Urinary bladder (tissue), 4 donors: ENCODE data around the gene C16orf96. TPM values are rescaled to one million over a fixed set of nuclear protein-coding genes. Genes with fewer than 3 reads are reported as not detected.

Source experiments
- DNase-seq: peaks from one replicate; pipeline ENCODE4 v3.0.0-alpha.2; 2015; ENCODE audit errors: extremely low spot score
- H3K27ac ChIP-seq: one replicate; pipeline ENCODE4 v1.5.1; 2013; ENCODE audit warnings: low read depth, mild to moderate bottlenecking, moderate library complexity
- H3K36me3 ChIP-seq: one replicate; pipeline ENCODE4 v1.6.1; 2013; ENCODE audit warnings: mild to moderate bottlenecking, moderate library complexity; ENCODE audit not compliant: insufficient read depth
- H3K4me1 ChIP-seq: one replicate; pipeline ENCODE4 v1.6.1; 2013; ENCODE audit warnings: mild to moderate bottlenecking, moderate library complexity; ENCODE audit not compliant: insufficient read depth
- H3K4me3 ChIP-seq: one replicate; pipeline ENCODE4 v1.5.1; 2013; ENCODE audit warnings: low read depth, low read length
- WGBS: extraction: QIAGEN DNeasy Blood & Tissue Kit; methylation state at CpG from one replicate; pipeline ENCODE4 v1.1.7; 2013; 5-methylcytosine and 5-hydroxymethylcytosine counted together
- polyA plus RNA-seq: library from polyadenylated mRNA; stranded (reverse); fragments of 200-250 nt; gene quantifications from one replicate; pipeline ENCODE4 v1.2.3, GENCODE V29; 2013
- total RNA-seq: library from RNA; depleted of rRNA; stranded (reverse); fragments of >200 nt; gene quantifications from one replicate; pipeline ENCODE4 v1.2.3, GENCODE V29; 2014
- donor health status: healthy with polysubstance abuse.
- donor health status: healthy.

Gene C16orf96
- total and polyA plus RNA-seq, 2 donors = 0.04 to 0.11 TPM

DNA sequence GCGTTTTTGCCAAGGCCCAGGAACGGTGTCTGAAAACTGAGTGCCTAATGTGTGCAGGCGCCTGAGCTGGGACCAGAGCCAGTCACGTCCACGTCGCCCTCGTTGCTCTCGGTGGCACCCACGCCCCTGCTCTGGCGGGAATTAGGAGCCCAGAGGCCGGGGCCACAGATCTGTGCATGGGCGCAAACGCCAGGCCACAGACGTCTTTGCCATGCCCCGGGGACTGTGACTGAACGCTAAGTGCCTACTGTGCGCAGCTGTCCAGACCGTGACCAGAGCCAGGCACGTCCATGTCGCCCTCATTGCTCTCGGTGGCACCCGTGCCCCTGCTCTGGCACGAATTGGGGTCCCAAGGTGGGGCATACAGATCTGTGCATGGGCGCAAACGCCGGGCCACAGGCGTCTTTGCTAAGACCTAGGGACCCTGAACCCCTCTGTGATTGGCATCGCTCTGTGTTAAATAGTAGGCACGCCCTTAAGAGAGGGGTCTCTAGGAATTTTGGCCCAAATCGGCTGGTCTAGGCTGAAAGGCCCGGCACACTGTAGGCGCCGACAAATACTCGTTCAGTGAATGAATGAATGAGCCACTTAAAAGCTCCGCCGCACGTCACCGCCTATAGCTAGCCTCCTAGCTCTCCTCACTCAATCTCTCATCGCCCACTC, 59.4 kb downstream of the C16orf96 start:
- peak overlapping the region; percentile 92 for H3K4me3 ChIP-seq
- DNase-seq = no peak
- peaks cover 1% of the 10 kb centered on the region for H3K4me1 ChIP-seq
- H3K36me3 ChIP-seq = no peaks in the 10 kb centered on the region
- WGBS = 66% methylated on average over 39 of the region's 39 CpGs
- H3K27ac ChIP-seq = peak overlapping the region; percentile 87

DNA sequence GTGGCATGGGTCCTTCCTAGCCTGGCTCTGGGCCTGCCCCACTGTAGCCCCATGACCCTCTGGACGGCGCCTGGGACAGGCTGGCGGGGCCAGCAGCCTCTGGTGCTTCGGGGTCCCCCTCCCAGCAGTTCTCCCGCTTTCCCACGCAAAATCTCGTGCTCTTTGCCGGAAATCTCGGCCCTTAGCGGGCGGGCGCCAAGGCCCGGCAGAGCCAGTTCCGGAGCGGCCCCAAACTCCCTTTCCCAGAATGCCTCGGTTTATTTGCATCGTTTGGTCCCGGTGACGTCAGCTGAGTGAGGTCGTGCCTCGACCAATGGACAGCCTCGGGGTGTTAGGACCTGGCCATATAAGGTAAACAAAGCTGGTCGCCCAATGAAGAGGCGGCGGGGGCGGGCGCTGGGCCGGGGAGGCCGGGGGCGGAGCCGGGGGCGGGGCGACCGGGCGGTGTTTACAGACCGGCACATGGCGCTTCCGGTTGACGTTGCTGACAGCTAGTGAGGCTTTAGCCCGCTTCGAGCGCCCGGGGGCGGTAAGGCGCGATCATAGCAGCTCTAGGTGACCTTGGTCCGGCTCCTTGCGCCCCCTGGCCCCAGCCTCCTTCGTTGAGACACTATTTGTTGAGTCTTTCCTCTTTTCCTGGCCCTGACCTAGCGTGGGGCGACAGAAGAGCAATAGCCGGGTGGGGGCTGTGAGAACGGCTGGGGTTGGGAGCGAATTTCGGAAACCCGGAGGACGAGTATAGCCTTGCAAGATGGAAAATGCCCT, 60.1 kb downstream of the C16orf96 start:
- H3K27ac ChIP-seq = peak overlapping the region; percentile 87
- WGBS = under 1% methylated on average over 57 of the region's 57 CpGs
- H3K4me3 ChIP-seq = peak overlapping the region; percentile 32
- peaks cover 1% of the 10 kb centered on the region for H3K4me1 ChIP-seq
- peak; percentile 100 for DNase-seq
- no peaks in the 10 kb centered on the region for H3K36me3 ChIP-seq

DNA sequence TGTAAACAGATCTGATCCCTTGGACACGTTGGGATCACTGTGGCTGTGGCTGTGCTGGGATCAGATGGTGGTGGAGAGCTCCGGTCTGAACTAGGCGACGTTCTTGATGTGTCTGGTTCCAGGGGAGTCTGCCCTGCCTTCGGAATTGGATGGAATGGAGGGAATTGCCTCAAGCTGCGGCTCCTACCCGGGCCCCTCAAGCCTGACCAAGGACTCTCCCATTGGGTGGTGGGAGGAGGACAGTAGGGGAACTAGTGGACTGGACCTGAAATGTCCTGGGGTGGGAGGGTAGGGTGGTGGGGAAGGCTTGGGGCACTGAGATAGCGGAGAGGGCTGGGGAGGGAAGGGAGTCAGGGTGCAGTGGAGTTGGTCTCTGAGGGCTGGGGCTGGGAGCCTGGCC, 61.7 kb downstream of the C16orf96 start:
- H3K4me1 ChIP-seq = no peaks in the 10 kb centered on the region
- no peak overlapping the region for H3K4me3 ChIP-seq
- WGBS = 85% methylated on average over 8 of the region's 8 CpGs
- H3K36me3 ChIP-seq = no peaks in the 10 kb centered on the region
- H3K27ac ChIP-seq = no peak overlapping the region
- DNase-seq = no peak

DNA sequence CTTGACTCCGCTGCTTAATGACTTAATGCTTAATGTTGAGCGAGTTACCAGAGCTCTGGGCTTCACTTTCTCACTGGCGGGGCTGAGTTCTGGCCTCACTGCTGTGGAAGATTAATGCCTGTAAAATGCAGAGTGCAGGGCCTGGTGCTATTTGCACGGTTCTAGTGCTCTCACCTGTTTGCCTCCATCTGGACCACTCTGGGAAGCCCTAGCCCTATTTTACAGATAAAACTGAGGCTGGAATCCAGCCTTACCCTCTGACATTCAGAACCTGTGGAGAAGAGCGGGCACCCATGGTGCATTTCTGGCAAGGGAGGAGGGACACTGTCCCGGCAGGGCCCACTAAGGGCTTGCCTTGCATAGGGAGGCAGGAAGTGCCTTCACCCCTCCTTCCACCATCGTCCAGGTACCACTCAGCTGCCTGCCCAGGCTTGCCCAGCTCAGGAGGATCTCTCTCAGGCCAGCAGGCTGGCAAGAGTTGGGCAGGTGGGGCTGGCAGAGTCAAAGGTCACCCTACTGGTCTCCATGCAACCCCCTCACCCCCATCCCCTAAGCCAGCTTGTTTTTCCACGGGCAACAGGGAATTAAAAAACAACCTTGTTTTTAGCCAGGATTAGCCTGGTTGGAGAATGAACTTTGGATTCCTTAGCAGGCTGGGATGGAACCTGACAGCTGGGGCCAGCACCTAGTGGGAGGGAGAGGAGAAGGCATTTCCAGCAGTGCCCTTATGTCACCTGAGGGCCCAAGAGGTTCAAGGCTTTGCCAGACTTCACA, 62.7 kb downstream of the C16orf96 start:
- Histone ChIP-seq H3K4me1 (no peaks in the 10 kb centered on the region), H3K27ac (no peak overlapping the region), H3K4me3 (no peak overlapping the region), H3K36me3 (no peaks in the 10 kb centered on the region)
- DNase-seq = no peak
- WGBS = 76% methylated on average over 8 of the region's 8 CpGs

DNA sequence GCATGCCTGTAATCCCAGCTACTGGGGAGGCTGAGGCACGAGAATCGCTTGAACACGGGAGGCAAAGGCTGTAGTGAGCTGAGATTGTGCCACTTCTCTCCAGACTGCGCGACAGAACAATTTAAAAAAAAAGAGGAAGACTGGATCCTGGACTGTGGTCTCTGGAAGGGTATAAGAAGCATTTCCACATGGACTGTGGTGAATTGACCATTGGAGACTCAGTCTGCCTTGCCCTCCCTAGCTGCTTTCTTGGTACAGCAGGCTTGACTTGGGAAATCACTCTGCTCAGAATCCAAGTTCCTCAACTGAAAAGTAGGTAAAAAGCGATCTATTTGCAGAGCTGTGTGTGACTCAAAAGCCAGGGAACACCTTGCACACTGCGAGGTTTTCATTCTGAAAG, 67.5 kb downstream of the C16orf96 start:
- Histone ChIP-seq H3K36me3 (no peaks in the 10 kb centered on the region), H3K4me1 (no peaks in the 10 kb centered on the region), H3K4me3 (no peak overlapping the region), H3K27ac (no peak overlapping the region)
- WGBS = 85% methylated on average over 7 of the region's 7 CpGs
- DNase-seq = no peak

DNA sequence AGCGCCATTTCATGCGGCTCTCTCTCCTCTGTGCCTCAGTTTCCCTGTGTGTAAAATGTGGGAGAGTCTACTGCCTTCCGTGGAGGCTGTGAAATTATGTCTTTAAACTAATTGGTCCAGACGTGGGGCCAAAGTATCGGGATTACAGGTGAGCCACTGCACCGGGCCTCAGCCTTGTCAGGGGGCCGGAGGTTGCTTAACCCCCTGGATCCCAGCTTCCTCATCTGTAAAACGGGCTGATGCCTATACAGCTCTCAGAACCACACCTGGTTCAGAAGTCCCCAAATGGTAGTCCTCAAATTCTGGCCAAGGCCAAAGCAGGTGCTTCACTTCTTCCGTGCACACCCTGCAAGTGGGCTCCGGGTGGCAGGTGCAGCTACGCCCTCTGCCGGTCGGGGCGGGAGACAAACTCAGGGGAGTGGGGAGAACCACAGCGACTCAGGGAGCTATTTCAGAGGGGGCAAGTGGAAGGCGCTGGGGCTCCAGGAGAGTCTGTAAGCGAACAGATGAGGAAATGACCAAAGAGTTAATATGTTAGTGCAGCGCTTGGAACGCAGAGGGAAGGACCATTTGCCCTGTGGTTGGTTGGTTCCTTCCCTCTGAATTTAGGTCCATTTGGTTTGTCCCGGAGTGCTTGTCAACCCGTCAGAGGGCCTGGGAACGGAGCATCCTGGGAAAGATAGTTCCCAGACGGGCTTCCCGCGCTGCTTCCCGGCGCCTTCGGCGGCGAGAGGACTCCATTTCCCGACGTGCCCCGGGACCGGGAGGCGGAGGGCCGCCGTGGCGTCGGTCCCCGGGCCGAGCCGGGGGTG, 68.1 kb downstream of the C16orf96 start, which contains the start of gene MGRN1:
TSS of gene MGRN1 (plus strand) at position 812 of the 812 bp plus-strand sequence. CDS start 135 bp downstream, outside the sequence.
- WGBS = 6% methylated on average over 42 of the region's 42 CpGs
- no peaks in the 10 kb centered on the region for H3K36me3 ChIP-seq
- DNase-seq = peak; percentile 95
- H3K4me3 ChIP-seq = peak within 1 kb of the TSS; percentile 86
- no peaks in the 10 kb centered on the region for H3K4me1 ChIP-seq
- peak within 1 kb of the TSS; percentile 92 for H3K27ac ChIP-seq

DNA sequence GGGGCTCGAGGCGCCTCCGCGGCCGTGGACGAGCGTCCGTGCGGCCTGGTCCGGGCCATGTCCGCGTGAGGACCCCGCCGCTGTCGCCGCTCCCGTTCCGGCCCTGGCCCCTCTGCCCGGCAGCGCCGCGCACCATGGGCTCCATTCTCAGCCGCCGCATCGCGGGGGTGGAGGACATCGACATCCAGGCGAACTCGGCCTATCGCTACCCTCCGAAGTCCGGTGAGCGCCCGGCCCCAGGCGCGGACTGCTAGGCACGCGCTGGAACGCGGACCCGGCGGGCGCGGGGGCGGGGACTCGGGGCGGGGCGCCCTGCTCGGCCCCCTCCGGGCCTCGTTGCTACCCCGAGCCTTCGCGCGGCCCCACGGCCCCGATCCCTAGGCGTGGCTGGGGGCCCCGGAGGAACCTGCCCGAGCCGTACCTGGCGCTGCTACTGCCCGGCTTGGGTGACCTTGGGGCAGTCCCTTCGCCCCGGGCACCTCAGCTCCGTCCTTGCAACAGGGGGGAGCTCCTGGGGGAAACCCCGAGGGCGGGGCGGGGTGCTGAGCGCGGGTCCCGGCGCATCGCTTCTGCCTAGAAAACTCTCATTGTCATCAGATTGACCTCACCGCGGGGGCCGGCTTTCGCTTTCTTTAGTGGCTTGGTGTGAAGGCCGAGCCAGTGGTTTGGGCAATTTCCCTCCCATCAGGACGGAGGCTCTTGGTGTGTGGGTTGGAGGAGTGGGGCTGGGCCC, 68.9 kb downstream of the C16orf96 start:
- H3K27ac ChIP-seq = peak overlapping the region; percentile 92
- DNase-seq = no peak
- H3K36me3 ChIP-seq = no peaks in the 10 kb centered on the region
- under 1% methylated on average over 80 of the region's 80 CpGs for WGBS
- peak overlapping the region; percentile 86 for H3K4me3 ChIP-seq
- no peaks in the 10 kb centered on the region for H3K4me1 ChIP-seq

DNA sequence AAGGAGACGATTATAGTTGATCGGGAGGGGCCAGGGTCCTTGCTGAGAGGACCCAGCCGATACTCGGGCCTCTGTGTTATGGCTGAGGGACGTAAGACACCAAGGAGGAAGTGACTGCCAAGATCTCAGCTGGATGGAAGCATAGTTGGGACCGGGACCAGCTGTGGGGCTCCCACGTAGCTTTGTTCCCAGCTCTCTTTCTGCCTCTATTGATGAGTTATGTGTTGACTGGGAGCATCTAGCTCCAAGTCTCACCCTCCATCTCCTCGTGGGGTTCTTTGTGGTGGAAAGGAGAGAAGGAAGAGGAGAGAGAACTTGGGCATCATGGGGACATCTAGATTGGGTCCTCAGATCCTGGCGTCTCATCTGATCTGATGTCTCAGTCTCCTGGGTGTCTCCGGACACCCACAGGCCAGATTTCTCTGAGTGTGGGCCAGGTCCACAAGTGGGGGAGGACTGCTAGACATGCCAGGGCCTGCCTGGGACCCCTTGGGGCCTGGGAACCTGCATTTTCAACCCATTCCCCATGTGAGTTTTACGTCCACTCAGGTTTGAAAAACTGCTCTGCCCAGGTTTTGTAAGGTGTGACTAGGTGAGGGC, 69.5 kb downstream of the C16orf96 start:
- DNase-seq = no peak
- H3K27ac ChIP-seq = peak overlapping the region; percentile 11
- 8% methylated on average over 11 of the region's 11 CpGs for WGBS
- no peaks in the 10 kb centered on the region for H3K4me1 ChIP-seq
- no peaks in the 10 kb centered on the region for H3K36me3 ChIP-seq
- H3K4me3 ChIP-seq = peak overlapping the region; percentile 86

DNA sequence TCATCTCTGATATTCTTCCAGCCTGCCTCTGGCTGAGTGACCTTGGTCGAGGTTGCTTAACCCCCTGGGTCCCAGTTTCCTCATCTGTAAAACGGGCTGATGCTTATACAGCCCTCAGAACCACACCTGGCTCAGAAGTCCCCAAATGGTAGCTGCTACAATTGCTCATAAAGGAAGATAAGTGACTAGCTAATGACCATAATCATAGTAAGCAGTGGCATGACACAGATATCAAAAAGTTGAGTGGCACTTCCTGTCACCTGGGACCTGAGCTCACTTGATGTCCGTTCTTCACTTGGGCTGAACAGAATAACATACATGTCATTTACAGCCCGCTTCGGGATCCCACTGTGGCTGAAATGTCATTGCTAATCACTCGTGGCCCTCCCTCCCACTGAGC, 70.3 kb downstream of the C16orf96 start:
- Histone ChIP-seq H3K36me3 (no peaks in the 10 kb centered on the region), H3K27ac (no peak overlapping the region), H3K4me1 (no peaks in the 10 kb centered on the region), H3K4me3 (no peak overlapping the region)
- no peak for DNase-seq
- WGBS = 75% methylated on average over 6 of the region's 6 CpGs

DNA sequence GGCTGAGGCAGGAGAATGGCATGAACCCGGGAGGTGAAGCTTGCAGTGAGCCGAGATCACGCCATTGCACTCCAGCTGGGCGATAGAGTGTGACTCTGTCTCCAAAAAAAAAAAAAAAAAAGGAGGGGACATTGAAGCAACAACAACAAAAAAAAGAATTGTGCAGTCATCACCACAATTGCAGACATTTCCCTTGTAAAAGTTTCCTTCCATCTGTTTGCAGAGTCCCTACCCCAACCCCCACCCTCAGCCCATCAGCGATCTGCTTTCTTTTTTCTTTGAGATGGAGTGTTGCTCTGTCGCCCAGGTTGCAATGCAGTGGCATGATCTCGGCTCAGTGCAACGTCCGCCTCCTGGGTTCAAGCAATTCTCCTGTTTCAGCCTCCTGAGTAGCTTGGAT, 72.1 kb downstream of the C16orf96 start:
- WGBS = 94% methylated on average over 9 of the region's 9 CpGs
- DNase-seq = no peak
- H3K4me1 ChIP-seq = no peaks in the 10 kb centered on the region
- H3K36me3 ChIP-seq = no peaks in the 10 kb centered on the region
- H3K27ac ChIP-seq = no peak overlapping the region
- no peak overlapping the region for H3K4me3 ChIP-seq

DNA sequence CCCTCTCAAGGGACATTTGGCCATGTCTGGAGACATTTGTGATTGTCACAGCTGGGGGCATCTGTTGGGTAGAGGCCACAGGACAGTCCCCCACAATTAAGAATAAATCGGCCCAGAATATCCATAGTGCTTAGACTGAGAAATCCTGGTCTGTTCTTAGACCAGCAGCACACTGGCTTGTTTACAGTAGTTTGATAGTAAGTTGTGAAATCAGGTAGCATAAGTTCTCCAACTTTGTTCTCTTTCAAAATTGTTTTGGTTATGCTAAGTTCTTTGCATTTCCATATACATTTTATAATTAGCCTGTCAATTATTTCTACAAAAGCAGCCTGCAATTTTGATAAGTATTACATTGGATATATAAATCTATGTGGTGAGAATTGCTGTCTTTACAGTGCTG, 75.3 kb downstream of the C16orf96 start:
- H3K4me3 ChIP-seq = no peak overlapping the region
- 99% methylated on average over 1 of the region's 1 CpG for WGBS
- no peak for DNase-seq
- no peaks in the 10 kb centered on the region for H3K4me1 ChIP-seq
- H3K36me3 ChIP-seq = no peaks in the 10 kb centered on the region
- H3K27ac ChIP-seq = no peak overlapping the region

DNA sequence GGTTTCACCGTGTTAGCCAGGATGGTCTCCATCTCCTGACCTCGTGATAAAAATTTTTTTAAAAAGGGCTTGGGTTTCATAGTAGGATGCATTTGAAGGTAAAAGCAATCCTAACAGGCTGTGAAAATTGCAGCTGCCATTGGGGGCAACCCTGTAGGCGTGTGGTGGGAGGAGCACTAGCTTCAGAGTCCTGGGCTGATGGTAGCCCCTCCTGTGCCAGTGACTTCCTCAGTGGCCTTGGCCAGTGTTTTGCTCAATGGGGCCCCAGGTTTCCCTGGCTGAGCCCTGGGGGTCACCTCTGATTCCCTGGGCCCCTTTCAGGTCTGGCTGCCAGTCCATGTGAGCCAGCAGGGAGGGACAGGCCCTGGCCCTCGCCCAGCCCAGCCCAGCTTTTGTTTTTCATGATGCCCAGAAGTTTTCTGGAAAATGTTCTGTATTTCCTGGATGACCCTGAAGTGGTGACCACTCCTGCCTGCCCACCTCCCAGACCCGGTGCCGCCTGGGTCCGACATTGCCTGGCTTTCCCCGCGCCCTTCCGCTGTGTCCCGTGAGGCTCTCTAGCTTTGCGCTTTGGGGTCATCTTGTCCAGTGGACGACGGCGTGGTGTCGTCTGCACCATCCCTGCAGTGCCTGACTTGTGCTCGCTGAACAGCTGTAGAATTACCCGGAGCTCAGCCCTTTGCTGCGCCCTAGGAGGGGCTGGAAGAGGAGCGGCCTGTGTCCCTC, 77.9 kb downstream of the C16orf96 start:
- Histone ChIP-seq H3K4me1 (no peaks in the 10 kb centered on the region), H3K27ac (no peak overlapping the region), H3K4me3 (no peak overlapping the region), H3K36me3 (no peaks in the 10 kb centered on the region)
- no peak for DNase-seq
- WGBS = 93% methylated on average over 20 of the region's 20 CpGs
